T-helper 1 cell (primary cell): ENCODE results near the gene PDIA5.
"Not testable (repeated sequence)": the region's sequence is repeated elsewhere in the genome, so short reads cannot be mapped to it uniquely, and the experiment has no call there.

Source experiments
- DNase-seq, 5 donors: peaks; one replicate each; pipeline ENCODE4 v3.0.0-alpha.2; 2012 to 2020

Gene PDIA5

GRCh38 chr3:123151853-123152420, 85.1 kb downstream of the PDIA5 start:
- not testable (repeated sequence) for DNase-seq

GRCh38 chr3:123152687-123153086, 85.9 kb downstream of the PDIA5 start:
- no peak for DNase-seq

DNA sequence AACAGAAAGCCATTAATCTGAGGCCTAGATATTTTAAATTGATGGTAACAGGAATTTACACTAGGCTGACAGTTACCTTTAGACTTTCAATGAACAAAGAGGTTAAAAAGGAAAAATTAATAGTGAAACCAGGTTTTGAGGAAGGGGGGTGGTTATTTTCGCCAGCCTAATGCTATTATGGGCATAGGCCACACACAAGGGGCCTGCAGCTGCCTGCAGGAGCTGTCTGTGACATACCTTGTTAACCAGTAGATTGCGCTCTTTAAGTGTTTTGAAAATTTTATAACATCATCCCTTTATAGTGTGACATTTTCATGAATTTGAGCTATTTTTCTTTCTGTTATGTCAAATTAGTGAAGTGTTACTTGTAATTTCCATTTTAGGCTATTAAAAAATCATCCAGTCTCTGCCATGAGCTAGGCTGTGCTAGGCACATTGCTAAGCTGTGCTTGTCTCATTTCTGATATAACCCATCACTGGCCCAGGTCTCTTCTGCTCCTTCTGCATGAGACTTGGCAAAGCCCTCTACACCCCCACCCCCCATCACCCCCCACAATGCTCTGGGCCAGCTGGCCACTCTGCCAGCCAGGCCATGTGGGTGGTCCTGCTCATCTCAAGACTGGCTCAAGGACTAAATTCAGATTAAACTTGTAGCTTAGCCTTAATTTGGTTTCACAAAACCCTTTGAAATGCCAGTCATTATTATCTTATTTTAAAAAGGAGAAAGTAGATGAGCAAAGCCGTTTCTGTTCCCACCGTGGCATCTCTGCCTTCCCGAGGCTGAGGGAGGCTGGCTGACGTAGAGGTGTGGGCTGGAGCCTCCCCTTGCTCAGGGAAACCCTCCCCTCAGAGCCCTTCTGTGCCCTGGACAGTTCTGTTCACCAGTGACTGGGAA, 86.5 kb downstream of the PDIA5 start:
- DNase-seq: no peak

- DNase-seq: no peak
These were observed 87.5 kb downstream of the PDIA5 start for GRCh38 chr3:123154020-123154985.

DNA sequence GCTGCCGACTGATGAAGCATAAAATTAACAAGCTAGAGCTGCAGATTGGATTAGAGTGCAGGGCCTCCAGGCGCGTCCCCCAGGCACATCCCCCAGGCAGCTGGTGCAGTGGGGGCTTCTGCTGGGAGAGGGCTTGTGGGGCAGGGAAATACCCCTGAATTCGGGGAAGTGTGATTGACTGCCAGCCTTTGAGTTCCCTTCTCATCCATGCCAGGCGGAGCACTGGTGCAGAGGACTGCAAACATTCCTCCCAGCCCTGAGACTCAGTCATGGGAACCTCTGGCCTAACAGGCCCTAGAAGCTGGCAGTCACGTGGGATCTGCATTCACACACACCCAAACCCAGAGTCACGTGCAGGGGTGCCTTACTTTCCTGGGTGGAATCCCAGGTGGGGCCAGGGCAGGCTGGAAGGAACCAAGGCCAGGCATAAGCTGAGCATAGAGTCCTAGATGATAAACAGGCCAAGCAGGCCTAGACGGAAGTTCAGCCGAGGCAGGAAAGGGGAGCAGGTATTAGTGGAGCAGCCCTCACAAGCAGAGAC, 88.7 kb downstream of the PDIA5 start:
- no peak for DNase-seq

DNA sequence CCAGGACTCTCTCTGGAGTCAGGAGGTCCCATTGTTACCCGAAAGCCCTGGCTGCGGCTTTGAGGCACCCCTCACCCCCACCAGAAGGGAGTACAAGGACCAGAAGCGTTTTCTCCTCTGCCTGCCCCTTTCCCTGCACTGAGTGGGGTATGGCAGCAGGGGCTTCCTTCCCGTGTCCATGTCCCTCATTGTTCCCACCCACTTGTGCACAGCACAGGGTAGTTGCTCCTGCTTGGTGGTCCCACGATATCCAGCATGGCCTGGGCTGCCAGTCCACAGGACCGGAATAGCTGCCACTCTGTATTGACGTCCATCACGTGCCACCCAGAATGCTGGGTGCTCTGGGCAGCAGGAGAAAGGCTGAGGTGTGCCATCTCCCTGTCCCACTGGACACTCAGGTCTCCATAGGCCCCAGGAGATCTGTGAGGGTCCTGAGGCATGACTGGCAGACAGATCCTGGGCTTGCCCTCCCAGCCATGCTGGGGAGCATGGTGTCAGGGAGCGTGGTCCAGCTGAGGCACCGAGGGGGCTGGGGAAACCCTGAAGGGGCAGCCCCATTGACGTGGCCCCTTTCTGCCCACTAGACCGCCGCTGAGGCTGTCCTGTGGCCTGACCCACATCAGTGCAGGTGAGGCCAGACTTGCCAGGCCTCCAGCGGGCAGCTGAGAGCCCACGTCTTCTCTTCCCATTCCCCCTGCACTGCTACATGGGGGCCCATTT, 89.6 kb downstream of the PDIA5 start:
- DNase-seq: no peak

GRCh38 chr3:123157209-123157597, 90.4 kb downstream of the PDIA5 start:
- DNase-seq: no peak

DNA sequence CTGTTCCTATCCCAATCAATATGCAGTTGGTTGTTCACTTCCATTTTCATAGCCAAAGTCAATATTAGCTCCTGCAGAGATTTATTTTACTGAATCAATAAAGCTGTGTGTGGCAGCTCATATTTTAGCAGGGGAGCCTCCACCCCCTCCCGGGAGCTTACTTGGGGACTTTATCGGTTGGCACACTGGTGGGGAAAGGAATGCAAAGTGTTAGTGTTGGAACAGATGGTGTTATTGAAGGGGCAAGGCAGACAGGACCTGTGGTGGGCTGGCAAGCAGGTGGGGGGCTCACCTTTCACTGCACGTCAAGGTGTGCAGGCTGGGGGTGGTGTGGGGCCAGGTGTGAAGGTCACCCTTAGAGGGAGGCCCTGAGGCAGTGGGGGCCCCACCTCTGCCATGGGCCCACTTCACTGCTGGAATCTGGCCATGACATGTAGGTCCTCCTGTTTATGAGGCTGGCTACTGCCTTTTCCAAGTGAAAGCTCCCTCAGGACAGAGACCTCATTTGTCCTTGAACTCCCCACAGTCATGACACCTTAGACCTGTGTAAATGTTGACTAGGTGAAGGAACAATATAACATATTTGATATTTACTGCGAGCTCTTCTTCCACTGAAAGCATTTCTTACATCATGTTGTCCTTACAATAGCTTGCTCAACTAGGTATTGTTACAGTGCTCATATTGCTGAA, 90.9 kb downstream of the PDIA5 start:
- no peak for DNase-seq

GRCh38 chr3:123158330-123158729, 91.5 kb downstream of the PDIA5 start:
- no peak for DNase-seq

DNA sequence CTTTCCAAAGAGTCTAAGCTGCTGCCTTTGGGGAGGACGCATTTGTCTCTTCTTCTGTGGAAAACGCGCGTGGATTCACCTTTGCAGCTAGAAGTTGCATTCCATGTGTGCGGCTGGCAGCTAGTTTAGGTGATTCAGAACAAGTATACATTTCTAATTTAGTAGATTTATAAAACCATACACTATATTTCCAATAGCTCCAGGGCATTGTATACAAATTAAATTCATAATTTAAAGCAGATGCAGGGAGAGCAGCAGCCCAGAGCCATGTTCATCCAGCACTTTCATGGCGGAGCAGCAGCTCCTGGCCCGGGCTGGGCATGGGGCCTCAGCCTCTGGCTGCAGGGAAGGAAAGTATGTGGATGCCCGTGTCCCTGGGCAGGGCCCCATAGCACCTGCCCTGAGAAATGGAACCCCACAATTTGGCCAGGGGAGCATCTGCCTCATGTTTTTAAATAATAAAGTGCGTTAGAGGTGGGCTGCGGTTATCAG, 92.1 kb downstream of the PDIA5 start:
- DNase-seq: no peak

DNA sequence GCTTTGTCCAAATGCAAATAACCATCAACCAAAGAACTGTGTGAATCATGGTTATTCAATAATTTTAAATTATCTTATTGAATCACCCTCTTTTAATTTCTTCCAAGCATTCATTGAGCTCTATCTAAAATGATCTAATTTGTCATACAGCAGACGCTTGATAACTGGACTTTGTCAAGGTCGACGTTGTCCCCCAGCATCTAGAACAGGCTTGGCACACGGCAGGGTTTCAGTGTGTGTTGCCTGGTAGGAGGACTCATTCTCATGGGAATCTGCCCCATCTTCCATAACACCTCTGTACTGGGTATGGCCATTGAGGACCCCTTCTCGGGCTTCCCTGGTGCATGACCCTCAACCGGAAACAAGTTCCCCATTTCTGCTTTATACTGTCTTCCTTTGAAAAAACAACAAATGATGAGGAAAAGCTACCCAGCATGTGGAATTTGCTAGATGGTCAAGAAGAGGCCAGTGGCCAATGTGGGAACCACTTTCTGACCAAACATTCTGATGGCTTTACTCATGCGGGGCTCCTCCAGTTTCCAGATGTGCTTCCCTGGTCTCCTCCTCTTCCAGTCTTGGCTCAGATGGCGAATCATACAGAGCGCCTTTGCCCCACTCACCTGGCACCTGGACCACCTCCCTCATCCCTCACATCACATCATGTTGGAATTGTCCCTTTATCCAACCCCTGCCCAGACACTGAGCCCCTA, 93.3 kb downstream of the PDIA5 start:
- no peak for DNase-seq

DNA sequence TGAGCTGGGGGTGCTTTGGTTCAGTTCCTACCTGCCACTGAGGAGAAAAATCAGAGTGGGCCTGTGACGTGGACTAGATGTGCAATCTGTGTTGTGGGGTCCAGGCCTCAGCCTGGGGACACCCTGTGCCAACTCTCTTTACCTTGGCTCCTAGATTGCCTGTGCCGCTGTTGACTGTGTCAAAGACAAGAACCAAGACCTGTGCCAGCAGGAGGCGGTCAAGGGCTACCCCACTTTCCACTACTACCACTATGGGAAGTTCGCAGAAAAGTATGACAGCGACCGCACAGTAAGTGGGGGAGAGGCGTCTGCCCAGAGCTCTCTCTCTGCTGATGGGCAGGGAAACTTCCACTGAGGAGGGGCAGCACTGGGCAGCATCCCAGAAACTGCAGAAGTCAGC, 94.3 kb downstream of the PDIA5 start:
- DNase-seq: no peak

DNA sequence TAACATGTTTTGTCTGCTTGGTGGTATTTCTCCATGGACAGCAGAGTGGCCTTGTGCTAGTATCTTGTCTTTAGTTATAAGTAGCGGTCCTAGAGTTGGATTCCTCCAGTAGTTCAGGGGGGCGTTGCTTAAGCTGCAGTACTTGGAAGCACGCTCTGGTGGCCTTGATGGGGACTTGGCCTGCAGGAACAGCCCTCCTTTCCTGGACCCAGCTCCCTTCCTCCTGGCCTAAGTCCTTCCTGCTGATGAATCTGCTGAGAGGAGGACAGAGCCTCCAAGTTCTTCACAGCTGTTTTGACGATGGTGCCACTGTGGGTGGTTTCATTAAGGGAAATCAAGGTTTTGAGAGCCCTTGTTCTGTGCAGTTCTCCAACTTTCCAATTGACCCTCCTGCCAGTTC, 96.3 kb downstream of the PDIA5 start:
- DNase-seq: no peak

DNA sequence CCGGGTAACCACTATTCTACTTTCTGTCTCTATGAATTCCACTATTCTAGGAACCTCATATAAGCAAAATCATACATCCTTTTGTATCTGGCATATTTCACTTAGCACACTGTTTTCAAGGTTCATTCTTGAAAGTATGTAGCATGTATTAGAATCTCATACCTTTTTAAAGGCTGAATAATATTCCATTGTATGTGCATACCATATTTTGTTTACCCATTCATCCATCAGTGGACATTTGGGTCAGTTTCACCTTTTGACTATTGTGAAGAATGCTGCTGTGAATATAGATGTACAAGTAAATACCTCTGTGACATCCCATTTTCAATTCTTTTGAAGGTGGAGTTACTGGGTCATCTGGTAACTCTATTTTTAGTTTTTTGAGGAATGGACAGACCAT, 98.3 kb downstream of the PDIA5 start:
- DNase-seq: no peak

GRCh38 chr3:123167686-123168085, 100.9 kb downstream of the PDIA5 start:
- DNase-seq: no peak

- no peak for DNase-seq
These were observed 101.3 kb downstream of the PDIA5 start for GRCh38 chr3:123168122-123168521.

DNA sequence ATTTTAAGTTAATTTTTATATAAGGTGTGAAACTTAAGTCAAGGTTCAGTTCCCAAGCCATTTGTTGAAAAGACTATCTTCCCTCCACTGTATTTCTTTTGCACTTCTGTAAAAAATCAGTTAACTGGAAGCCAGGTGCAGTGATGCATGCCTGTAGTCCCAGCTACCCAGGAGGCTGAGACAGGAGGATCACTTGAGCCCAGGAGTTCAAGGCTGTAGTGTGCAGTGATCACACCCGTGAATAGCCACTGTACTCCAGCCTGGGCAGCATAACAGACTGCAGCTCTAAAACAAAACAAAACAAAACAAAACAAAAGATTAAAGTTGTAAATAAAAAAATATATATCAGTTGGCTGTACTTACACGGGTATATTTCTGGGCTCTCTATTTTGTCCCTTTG, 101.8 kb downstream of the PDIA5 start:
- DNase-seq: no peak

- DNase-seq: no peak
These were observed 102.7 kb downstream of the PDIA5 start for GRCh38 chr3:123169492-123169929.

DNA sequence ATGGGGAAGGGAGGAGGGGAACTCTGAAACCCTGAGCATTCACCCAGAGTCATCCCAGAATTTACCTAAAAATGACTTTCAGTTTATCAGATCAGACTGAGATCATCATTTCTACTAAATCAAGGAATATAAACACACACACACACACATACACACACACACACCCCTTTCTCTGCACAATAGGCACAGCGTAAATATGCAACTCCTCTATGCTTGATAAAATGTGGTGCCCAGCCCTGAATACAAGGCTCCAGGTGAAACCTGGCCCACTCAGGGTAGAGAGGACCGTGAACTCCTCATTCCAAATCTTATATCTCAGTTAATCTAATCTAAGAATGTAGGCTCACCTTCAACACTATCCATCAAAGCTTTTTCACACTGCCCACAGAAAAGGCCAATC, 103.1 kb downstream of the PDIA5 start:
- no peak for DNase-seq

DNA sequence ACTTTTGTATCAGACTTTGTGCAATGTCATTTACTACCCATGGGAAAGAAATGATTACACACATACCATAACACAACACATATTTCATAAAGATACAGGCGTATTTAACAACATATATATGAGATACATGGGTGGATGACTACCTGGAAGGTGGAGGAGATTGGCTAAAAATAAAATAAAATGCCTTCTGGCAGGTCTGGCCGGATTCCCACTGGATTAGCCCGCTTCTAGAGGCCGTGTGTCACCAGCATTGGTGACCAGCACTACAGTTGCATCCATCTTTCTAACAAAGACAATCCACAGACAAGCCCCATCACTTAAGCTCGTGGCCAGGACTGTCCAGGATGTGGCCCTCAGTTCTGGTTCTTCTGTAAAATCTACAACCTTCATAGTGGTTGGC, 114.0 kb downstream of the PDIA5 start:
- no peak for DNase-seq

DNA sequence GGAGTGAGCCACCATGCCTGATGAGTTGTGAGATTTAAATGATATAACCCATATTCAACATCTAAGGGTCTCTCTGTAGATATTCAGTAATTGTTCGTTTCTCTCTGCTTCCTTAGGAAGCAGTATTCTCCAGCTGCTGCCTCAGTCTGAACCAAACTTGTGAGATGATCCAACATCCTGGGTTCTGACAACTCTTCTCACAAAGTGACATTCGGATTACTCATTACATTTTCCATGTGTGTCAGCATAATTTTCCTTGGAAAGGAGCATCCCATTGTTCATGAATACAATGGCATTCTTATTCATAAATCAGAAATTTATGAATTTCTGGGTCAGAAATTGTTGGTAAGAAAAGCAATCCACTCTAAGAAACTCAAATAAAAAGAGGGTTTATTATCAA, 119.9 kb downstream of the PDIA5 start:
- no peak for DNase-seq
